Heart right ventricle (tissue), 16 donors: Measurements from ENCODE around the gene NRXN3. TPM values are rescaled to one million over a fixed set of nuclear protein-coding genes. Genes with fewer than 3 reads are reported as not detected.
A peak's percentile ranks its signal among the peaks of the same experiment; 100 is the strongest.

Source experiments
- ATAC-seq, 8 donors: fragments of 200-7000 bp; cut with Tn5 transposase; one replicate each; pipeline ENCODE4 v1.9.1; 2020; ENCODE audit warnings: mild to moderate bottlenecking in 8 of 8, moderate library complexity in 8 of 8, moderate number of reproducible peaks in 1 of 8
- DNase-seq, 2 donors: peaks; one replicate each; pipeline ENCODE4 v3.0.0-alpha.2; 2020
- H3K27ac ChIP-seq, 10 donors: fragments of 200-600 bp; sonication (generic) in 2 of 10; one replicate each; pipeline versions ENCODE4 v1.5.0 to v1.8.0; 2020 to 2022; ENCODE audit warnings: mild to moderate bottlenecking in 3 of 10
- H3K27me3 ChIP-seq, 7 donors: fragments of 200-600 bp; one replicate each; pipeline ENCODE4 v1.8.0; 2021 to 2022; ENCODE audit warnings: mild to moderate bottlenecking in 2 of 7
- H3K36me3 ChIP-seq, 9 donors: fragments of 200-600 bp; sonication (generic) in 1 of 9; one replicate each; pipeline versions ENCODE4 v1.5.0 to v1.8.0; 2020 to 2022; ENCODE audit warnings: mild to moderate bottlenecking in 2 of 9
- H3K4me1 ChIP-seq, 9 donors: fragments of 200-600 bp; sonication (generic) in 1 of 9; one replicate each; pipeline versions ENCODE4 v1.5.0 to v1.8.0; 2020 to 2022; ENCODE audit warnings: mild to moderate bottlenecking in 4 of 9
- H3K4me3 ChIP-seq, 10 donors: fragments of 200-600 bp; sonication (generic) in 2 of 10; one replicate each; pipeline versions ENCODE4 v1.5.0 to v1.8.0; 2020 to 2022; ENCODE audit warnings: mild to moderate bottlenecking in 7 of 10, moderate library complexity in 2 of 10
- H3K9me3 ChIP-seq, 11 donors: fragments of 200-600 bp in 10 of 11; sonication (generic) in 2 of 11; one replicate each; pipeline versions ENCODE4 v1.5.0 to v1.8.0; 2013 to 2022; ENCODE audit warnings: mild to moderate bottlenecking in 2 of 11, control low read depth in 1 of 11, moderate library complexity in 1 of 11
- WGBS, 2 donors: extraction: QIAGEN DNeasy Blood & Tissue Kit; methylation state at CpG; one replicate each; pipeline ENCODE4 v1.1.7; 2013; ENCODE audit warnings: inconsistent platforms in 1 of 2; 5-methylcytosine and 5-hydroxymethylcytosine counted together
- intact Hi-C, 10 donors: fragments of 100-400 bp; cut with DNase I; formaldehyde crosslinking; loops; one replicate each; pipeline versions ENCODE4 v1.11.1 to v1.14.2; 2022
- polyA plus RNA-seq, 2 donors: library from polyadenylated mRNA; stranded (reverse); fragments of 200-250 nt; gene quantifications; one replicate each; pipeline ENCODE4 v1.2.3, GENCODE V29; 2013
- total RNA-seq, 10 donors: library from RNA; stranded (reverse); fragmentation: NEBNext Ultra II Directional in 3 of 10; extraction: Animal tissue kit (Norgen Biotek cat#: 25700) in 3 of 10; gene quantifications; one replicate each; pipeline versions ENCODE4 v1.2.1 to v1.2.4, GENCODE V29; 2021 to 2023
- TF ChIP-seq, protein P1 (sequence below), 9 donors: fragments of 200-600 bp; sonication (generic) in 2 of 9; IDR thresholded peaks; one replicate each; pipeline versions ENCODE4 v1.5.0 to v1.8.0; 2021 to 2022; ENCODE audit warnings: antibody characterized with exemption in 9 of 9, mild to moderate bottlenecking in 5 of 9, moderate library complexity in 1 of 9
- donor health status: Arrhythmogenic right ventricular cardiomyopathy.
- donor health status: ischemic (EF 13 %, LVEDD 7.1; RV severe dilation, severe dysfunction).
- donor health status: healthy with polysubstance abuse.
- donor health status: DM: no; HTN: yes; CAD: no.
- donor health status: DM: no; HTN: no; CAD: no.
- donor health status: ischemic (EF 25% LVEDD 6.9; RV normal size, moderate dysfunction).
- donor health status: ischemic (EF 25% LVEDD 5.7; RV mildly dilated, moderate dysfunction).
- donor health status: healthy.
- donor health status: DM: yes; HTN: yes; CAD: no.
- donor health status: Ischemic cardiomyopathy.
- donor health status: ischemic (EF 35%, LVEDD 5.7; RV mildly dilated, moderate dysfunction).
- donor health status: nonischemic (EF 11% LVEDD 7.7; RV severe dilation, severe dysfunction).
- donor health status: DM: yes; HTN: yes; CAD: no.
- donor health status: PGD.
- donor health status: ischemic (EF 29% LVEDD 5.4; RV normal size, mild dysfunction).
- donor health status: nonischemic (EF 23%, LVEDD 6.1; RV moderate dilation, normal function).

The NRXN3 gene
- total and polyA plus RNA-seq, 12 donors: 0.23 to 1.8 (median 0.87) TPM

DNA sequence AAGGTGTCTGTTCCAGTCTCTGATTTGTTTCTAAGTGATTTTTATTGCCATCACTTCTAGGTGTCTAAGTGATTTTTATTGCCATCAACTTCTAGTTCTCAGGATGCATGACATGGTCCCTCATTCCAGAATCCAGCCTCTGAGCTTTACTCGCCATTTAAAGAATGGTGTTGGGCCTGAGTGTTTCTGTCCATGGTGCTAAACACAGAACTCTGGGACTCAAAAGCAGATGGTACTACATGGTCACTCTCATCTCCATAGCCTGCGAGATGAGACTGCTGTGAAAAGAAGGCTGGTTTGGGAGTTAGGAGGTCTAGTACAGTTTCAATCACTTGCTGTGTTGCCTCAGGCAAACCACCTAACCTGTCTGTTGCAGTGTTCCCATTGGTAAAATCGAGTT lies 276.6 kb downstream of the NRXN3 start:
- H3K4me3 ChIP-seq: no peak overlapping the region
- H3K4me1 ChIP-seq: peaks cover 0 to 5% (median 0%) of the 10 kb centered on the region in 9 donors
- no peak for ATAC-seq
- intact Hi-C loops: loop anchor here in 4 of 10 donors (5.0 to 10.0 kb wide), 2 partner anchors 120 to 148 kb away; no protein-coding TSS in a partner anchor
- no peaks in the 10 kb centered on the region for H3K36me3 ChIP-seq
- DNase-seq: no peak
- H3K27ac ChIP-seq: no peak overlapping the region
- no peaks in the 10 kb centered on the region for H3K9me3 ChIP-seq
- H3K27me3 ChIP-seq: peaks cover 0 to 4% (median 0%) of the 10 kb centered on the region in 7 donors
- TF ChIP-seq, protein P1, sequence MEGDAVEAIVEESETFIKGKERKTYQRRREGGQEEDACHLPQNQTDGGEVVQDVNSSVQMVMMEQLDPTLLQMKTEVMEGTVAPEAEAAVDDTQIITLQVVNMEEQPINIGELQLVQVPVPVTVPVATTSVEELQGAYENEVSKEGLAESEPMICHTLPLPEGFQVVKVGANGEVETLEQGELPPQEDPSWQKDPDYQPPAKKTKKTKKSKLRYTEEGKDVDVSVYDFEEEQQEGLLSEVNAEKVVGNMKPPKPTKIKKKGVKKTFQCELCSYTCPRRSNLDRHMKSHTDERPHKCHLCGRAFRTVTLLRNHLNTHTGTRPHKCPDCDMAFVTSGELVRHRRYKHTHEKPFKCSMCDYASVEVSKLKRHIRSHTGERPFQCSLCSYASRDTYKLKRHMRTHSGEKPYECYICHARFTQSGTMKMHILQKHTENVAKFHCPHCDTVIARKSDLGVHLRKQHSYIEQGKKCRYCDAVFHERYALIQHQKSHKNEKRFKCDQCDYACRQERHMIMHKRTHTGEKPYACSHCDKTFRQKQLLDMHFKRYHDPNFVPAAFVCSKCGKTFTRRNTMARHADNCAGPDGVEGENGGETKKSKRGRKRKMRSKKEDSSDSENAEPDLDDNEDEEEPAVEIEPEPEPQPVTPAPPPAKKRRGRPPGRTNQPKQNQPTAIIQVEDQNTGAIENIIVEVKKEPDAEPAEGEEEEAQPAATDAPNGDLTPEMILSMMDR (IDR thresholded peaks at IDR 0.05): no peak
- WGBS, 2 donors: 22 to 24% methylated on average over 3 of the region's 3 CpGs

DNA sequence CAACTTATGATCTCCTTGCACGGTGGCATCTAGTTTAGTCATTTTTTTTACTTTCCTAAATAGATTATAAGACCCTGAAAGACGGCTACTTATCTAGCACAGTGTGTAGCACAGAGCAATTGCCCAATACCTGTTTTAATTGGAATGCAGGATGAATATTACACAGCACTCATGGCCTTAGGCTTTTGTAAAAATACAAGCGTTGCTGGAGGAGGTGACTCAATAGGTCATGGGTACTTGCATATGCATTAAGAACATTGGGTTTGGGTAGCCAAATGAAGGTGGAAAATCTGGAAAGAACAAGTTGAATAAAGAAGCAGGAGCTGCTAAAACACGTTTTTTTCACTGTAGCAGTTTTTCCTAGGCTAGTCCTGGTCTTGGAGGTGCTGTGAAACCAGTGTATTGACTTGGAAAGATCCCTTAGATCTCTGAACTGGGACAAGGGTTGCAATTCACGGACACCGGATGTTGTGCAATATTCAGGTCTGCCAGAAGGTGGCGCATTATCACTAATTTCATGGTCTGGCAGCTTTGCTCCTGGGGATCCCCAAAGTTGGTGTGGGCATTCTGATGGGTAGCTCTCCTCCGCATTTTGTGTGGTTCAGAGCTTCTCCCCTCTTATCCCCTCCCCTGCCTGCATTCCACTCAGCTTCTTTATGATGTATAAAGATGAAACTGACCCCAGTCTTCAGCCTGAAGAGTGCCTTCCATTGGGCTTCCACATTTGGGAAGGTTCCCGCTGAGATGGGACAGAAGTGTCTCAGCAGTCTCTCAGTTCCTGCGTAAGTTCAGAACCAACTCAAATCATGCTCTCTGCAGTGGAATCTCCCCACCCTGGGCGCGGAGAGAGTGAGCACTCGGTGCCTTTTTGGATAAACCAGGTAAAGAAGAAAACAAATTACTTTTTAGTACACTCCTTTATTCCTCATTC lies 278.3 kb downstream of the NRXN3 start:
- no peaks in the 10 kb centered on the region for H3K36me3 ChIP-seq
- intact Hi-C loops: loop anchor here in 9 of 10 donors (1.0 to 10.0 kb wide), 4 partner anchors 118 to 146 kb away; no protein-coding TSS in a partner anchor
- ATAC-seq: no peak
- H3K4me3 ChIP-seq: no peak overlapping the region
- H3K27me3 ChIP-seq: peaks cover 0 to 8% (median 0%) of the 10 kb centered on the region in 7 donors
- H3K27ac ChIP-seq: no peak overlapping the region
- 41 to 44% methylated on average over 13 of the region's 13 CpGs for WGBS, 2 donors
- TF ChIP-seq, protein P1 (IDR thresholded peaks at IDR 0.05): peak; percentile 29 to 67 (median 60)
- no peaks in the 10 kb centered on the region for H3K9me3 ChIP-seq
- peak in 1 of 2 donors; percentile 36 for DNase-seq
- peaks cover 0 to 5% (median 0%) of the 10 kb centered on the region in 9 donors for H3K4me1 ChIP-seq

DNA sequence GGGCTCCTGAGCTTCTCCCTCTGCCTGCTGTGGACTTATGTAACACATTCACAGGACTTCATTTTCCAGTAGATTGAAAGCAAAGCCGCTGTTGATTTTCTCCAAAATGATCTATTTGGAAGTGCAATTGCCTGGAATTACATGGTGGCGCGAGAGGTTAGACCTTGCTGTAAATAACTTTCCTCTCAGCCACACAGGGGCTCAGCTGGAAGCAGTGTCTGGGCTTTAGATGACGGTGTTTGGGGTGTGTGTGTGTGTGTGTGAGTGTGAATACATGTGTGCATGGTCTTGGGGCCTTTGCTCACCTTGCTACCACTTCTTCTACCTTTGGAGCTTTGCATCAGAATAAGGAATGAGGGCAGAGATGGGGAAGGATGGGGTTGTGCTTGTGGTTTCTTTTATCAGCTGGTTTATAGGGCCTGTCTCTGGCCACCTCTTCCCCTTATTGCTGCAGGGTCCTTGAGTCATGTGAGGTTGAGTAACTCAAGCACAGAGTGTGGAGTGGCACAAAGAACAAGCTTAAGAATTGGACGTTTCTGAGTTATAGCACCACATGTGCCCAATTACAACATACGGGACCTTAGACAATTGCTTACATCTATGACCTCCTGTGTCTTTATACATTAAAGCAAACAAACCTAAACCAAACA lies 280.6 kb downstream of the NRXN3 start:
- Histone ChIP-seq H3K9me3 (no peaks in the 10 kb centered on the region), H3K27me3 (peaks cover 0 to 4% (median 0%) of the 10 kb centered on the region in 7 donors), H3K27ac (no peak overlapping the region), H3K36me3 (no peaks in the 10 kb centered on the region), H3K4me3 (no peak overlapping the region), H3K4me1 (peaks cover 0 to 5% (median 0%) of the 10 kb centered on the region in 9 donors)
- TF ChIP-seq, protein P1 (IDR thresholded peaks at IDR 0.05): no peak
- no peak for ATAC-seq
- DNase-seq: no peak
- intact Hi-C loops: no loop called here
- 74 to 76% methylated on average over 6 of the region's 6 CpGs for WGBS, 2 donors

DNA sequence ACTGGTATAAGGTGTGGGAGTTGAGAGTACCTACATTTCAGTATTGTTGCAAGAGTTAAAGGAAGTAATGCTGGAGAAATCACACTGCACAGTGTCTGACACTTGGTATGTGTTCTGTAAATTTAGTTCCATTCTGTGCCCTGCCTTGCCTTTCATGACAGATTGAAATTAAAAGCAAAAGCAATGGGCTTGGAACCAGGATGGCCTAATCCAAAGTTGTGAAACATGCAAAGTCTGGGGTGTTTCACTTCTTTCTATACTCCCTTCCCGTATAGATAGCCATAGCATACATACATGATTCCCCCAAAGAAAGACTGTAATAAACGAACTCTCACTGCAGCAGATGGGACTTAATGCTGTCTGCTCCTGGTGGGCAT lies 281.1 kb downstream of the NRXN3 start:
- 57 to 61% methylated on average over 2 of the region's 2 CpGs for WGBS, 2 donors
- H3K4me1 ChIP-seq: peaks cover 0 to 5% (median 0%) of the 10 kb centered on the region in 9 donors
- H3K4me3 ChIP-seq: no peak overlapping the region
- H3K36me3 ChIP-seq: no peaks in the 10 kb centered on the region
- no peaks in the 10 kb centered on the region for H3K9me3 ChIP-seq
- TF ChIP-seq, protein P1 (IDR thresholded peaks at IDR 0.05): no peak
- peaks cover 0 to 4% (median 0%) of the 10 kb centered on the region in 7 donors for H3K27me3 ChIP-seq
- DNase-seq: no peak
- intact Hi-C loops: no loop called here
- no peak for ATAC-seq
- H3K27ac ChIP-seq: no peak overlapping the region
